Epithelial cell of esophagus (primary cell): ENCODE results near the gene TNNT3.
A peak's percentile ranks its signal among the peaks of the same experiment; 100 is the strongest.

Source experiments
- DNase-seq: peaks from one replicate; pipeline ENCODE4 v3.0.0; 2010; ENCODE audit warnings: low read depth
- H3K4me3 ChIP-seq: 2 replicates; pipeline ENCODE4 v1.5.1; 2011; ENCODE audit warnings: mild to moderate bottlenecking, low read length, control low read depth
- CTCF ChIP-seq: IDR thresholded peaks from 2 replicates; pipeline ENCODE4 v1.5.1; 2011; ENCODE audit warnings: low read depth, mild to moderate bottlenecking, low read length, control low read depth, inconsistent platforms; ENCODE audit not compliant: insufficient read depth; ENCODE audit errors: missing control alignments

Gene TNNT3

GRCh38 chr11:1879941-1880720 is 39.4 kb upstream of the TNNT3 start:
- no peak for TF ChIP-seq CTCF
- no peak for DNase-seq
- H3K4me3 ChIP-seq = no peak overlapping the region

GRCh38 chr11:1880746-1881441 is 38.6 kb upstream of the TNNT3 start:
- DNase-seq = no peak
- H3K4me3 ChIP-seq = no peak overlapping the region
- TF ChIP-seq CTCF = no peak

- no peak overlapping the region for H3K4me3 ChIP-seq
- DNase-seq = no peak
- TF ChIP-seq CTCF = no peak
These were observed 37.9 kb upstream of the TNNT3 start for GRCh38 chr11:1881442-1882264.

GRCh38 chr11:1882265-1883238 is 37.0 kb upstream of the TNNT3 start:
- peak; percentile 83 for TF ChIP-seq CTCF
- DNase-seq = peak; percentile 76
- no peak overlapping the region for H3K4me3 ChIP-seq

- no peak for TF ChIP-seq CTCF
- no peak for DNase-seq
- no peak overlapping the region for H3K4me3 ChIP-seq
These were observed 35.9 kb upstream of the TNNT3 start for GRCh38 chr11:1883346-1884302.
